Activated CD4-positive, alpha-beta memory T cell treated with anti-CD3 and anti-CD28 coated beads, Interleukin-2, amount 10 ng/mL, durations not matched to agents 7 days and 5 days (primary cell): ENCODE results near the gene UBE2R2. TPM values are rescaled to one million over a fixed set of nuclear protein-coding genes. Genes with fewer than 3 reads are reported as not detected.
A peak's percentile ranks its signal among the peaks of the same experiment; 100 is the strongest.
"Not testable (repeated sequence)": the region's sequence is repeated elsewhere in the genome, so short reads cannot be mapped to it uniquely, and the experiment has no call there.

Experiments
- CTCF ChIA-PET: fragments of 350-600 bp; sonication (Branson Sonifier 250); formaldehyde crosslinking; loops from one replicate; lab custom pipeline; 2021; ENCODE audit warnings: antibody characterized with exemption, inconsistent platforms; lab: Charles Lee
- POLR2A ChIA-PET: fragments of 350-600 bp; sonication (Branson Sonifier 250); formaldehyde crosslinking; loops from one replicate; lab custom pipeline; 2021; ENCODE audit warnings: antibody characterized with exemption; lab: Charles Lee
- DNase-seq: peaks from one replicate; pipeline ENCODE4 v3.0.0-alpha.2; 2020
- H3K27ac Mint-ChIP-seq: one replicate; pipeline ENCODE4 v1.8.0; 2021; ENCODE audit warnings: mild to moderate bottlenecking, mixed read lengths
- H3K27me3 Mint-ChIP-seq: one replicate; pipeline ENCODE4 v1.8.0; 2021; ENCODE audit warnings: mixed read lengths
- H3K36me3 Mint-ChIP-seq: one replicate; pipeline ENCODE4 v1.8.0; 2021; ENCODE audit warnings: low read depth, mixed read lengths
- H3K4me1 Mint-ChIP-seq: one replicate; pipeline ENCODE4 v1.8.0; 2021; ENCODE audit warnings: mixed read lengths
- H3K4me3 Mint-ChIP-seq: one replicate; pipeline ENCODE4 v1.8.0; 2021; ENCODE audit warnings: mild to moderate bottlenecking, mixed read lengths
- H3K9me3 Mint-ChIP-seq: one replicate; pipeline ENCODE4 v1.8.0; 2021; ENCODE audit warnings: mixed read lengths
- total RNA-seq, 2 experiments: library from RNA; stranded (reverse); gene quantifications; one replicate each; pipeline ENCODE4 v1.2.3, GENCODE V29; 2021

Gene UBE2R2
- total RNA-seq, 2 experiments from 2014 or later = 35.8 to 37.7 TPM

- Mint-ChIP-seq H3K27ac (no peak overlapping the region), H3K9me3 (no peaks in the 10 kb centered on the region), H3K4me3 (no peak overlapping the region), H3K27me3 (no peaks in the 10 kb centered on the region), H3K4me1 (peaks cover 14% of the 10 kb centered on the region), H3K36me3 (peaks cover 2% of the 10 kb centered on the region)
- POLR2A ChIA-PET = interaction anchor here (1.0 kb wide), 1 partner anchor 39 kb away, joined by 4 read pairs; no protein-coding TSS in a partner anchor
- CTCF ChIA-PET = interaction anchor here (0.9 to 2.5 kb wide), 3 partner anchors 15 to 74 kb away, joined by 4 to 43 read pairs (median 7); partner anchors contain the start of gene UBE2R2
- DNase-seq = peak; percentile 46
Observed at GRCh38 chr9:33852216-33852826, 35.4 kb downstream of the UBE2R2 start.

GRCh38 chr9:33856247-33856646 is 39.3 kb downstream of the UBE2R2 start:
- POLR2A ChIA-PET = interaction anchor here (1.1 to 1.3 kb wide), 2 partner anchors 9 to 42 kb away, joined by 3 read pairs; no protein-coding TSS in a partner anchor
- H3K27me3 Mint-ChIP-seq = no peaks in the 10 kb centered on the region
- H3K4me1 Mint-ChIP-seq = peaks cover 14% of the 10 kb centered on the region
- no peak for DNase-seq
- H3K4me3 Mint-ChIP-seq = no peak overlapping the region
- H3K27ac Mint-ChIP-seq = no peak overlapping the region
- no peaks in the 10 kb centered on the region for H3K9me3 Mint-ChIP-seq
- CTCF ChIA-PET = interaction anchor here (0.6 to 1.5 kb wide), 2 partner anchors 43 to 584 kb away, joined by 4 to 5 read pairs; no protein-coding TSS in a partner anchor
- H3K36me3 Mint-ChIP-seq = peaks cover 7% of the 10 kb centered on the region

GRCh38 chr9:33858423-33858822 is 41.5 kb downstream of the UBE2R2 start:
- Mint-ChIP-seq H3K36me3 (peaks cover 13% of the 10 kb centered on the region), H3K4me1 (peaks cover 16% of the 10 kb centered on the region), H3K27ac (no peak overlapping the region), H3K27me3 (no peaks in the 10 kb centered on the region), H3K9me3 (no peaks in the 10 kb centered on the region), H3K4me3 (no peak overlapping the region)
- no peak for DNase-seq
- ChIA-PET CTCF (interaction anchor here (2.9 kb wide), 1 partner anchor 44 kb away, joined by 14 read pairs; no protein-coding TSS in a partner anchor), POLR2A (no interaction called here)

- Mint-ChIP-seq H3K36me3 (peaks cover 11% of the 10 kb centered on the region), H3K4me1 (peaks cover 11% of the 10 kb centered on the region), H3K27ac (no peak overlapping the region), H3K4me3 (no peak overlapping the region), H3K9me3 (no peaks in the 10 kb centered on the region), H3K27me3 (no peaks in the 10 kb centered on the region)
- no peak for DNase-seq
- ChIA-PET CTCF (interaction anchor here (0.6 kb wide), 1 partner anchor 47 kb away, joined by 4 read pairs; no protein-coding TSS in a partner anchor), POLR2A (no interaction called here)
Observed at GRCh38 chr9:33860200-33860871, 43.4 kb downstream of the UBE2R2 start.

- CTCF ChIA-PET = interaction anchor here (1.4 kb wide), 1 partner anchor 48 kb away, joined by 3 read pairs; no protein-coding TSS in a partner anchor
- H3K9me3 Mint-ChIP-seq = no peaks in the 10 kb centered on the region
Observed at GRCh38 chr9:33861917-33862453, 45.0 kb downstream of the UBE2R2 start.

GRCh38 chr9:33863027-33863426 is 46.1 kb downstream of the UBE2R2 start:
- H3K4me3 Mint-ChIP-seq, H3K27ac Mint-ChIP-seq, H3K4me1 Mint-ChIP-seq, POLR2A ChIA-PET, DNase-seq, H3K27me3 Mint-ChIP-seq, H3K9me3 Mint-ChIP-seq: not testable (repeated sequence)
- CTCF ChIA-PET = interaction anchor here (0.6 to 0.7 kb wide), 3 partner anchors 48 to 1284 kb away, joined by 3 to 4 read pairs (median 3); no protein-coding TSS in a partner anchor
- H3K36me3 Mint-ChIP-seq = peaks cover 17% of the 10 kb centered on the region

More at GRCh38 chr9:33861917-33862453, 45.0 kb downstream of the UBE2R2 start:
- Mint-ChIP-seq H3K4me3 (no peak overlapping the region), H3K36me3 (peaks cover 14% of the 10 kb centered on the region), H3K4me1 (peaks cover 8% of the 10 kb centered on the region), H3K27me3 (no peaks in the 10 kb centered on the region), H3K27ac (no peak overlapping the region)
- DNase-seq = no peak
- POLR2A ChIA-PET = no interaction called here

GRCh38 chr9:33867747-33868439 is 50.9 kb downstream of the UBE2R2 start:
- H3K36me3 Mint-ChIP-seq = peaks cover 10% of the 10 kb centered on the region
- no peak overlapping the region for H3K4me3 Mint-ChIP-seq
- H3K27ac Mint-ChIP-seq = no peak overlapping the region
- CTCF ChIA-PET = interaction anchor here (0.8 kb wide), 1 partner anchor 89 kb away, joined by 4 read pairs; no protein-coding TSS in a partner anchor
- no peaks in the 10 kb centered on the region for H3K27me3 Mint-ChIP-seq
- POLR2A ChIA-PET = interaction anchor here (1.6 kb wide), 1 partner anchor 52 kb away, joined by 4 read pairs; no protein-coding TSS in a partner anchor
- no peaks in the 10 kb centered on the region for H3K9me3 Mint-ChIP-seq
- H3K4me1 Mint-ChIP-seq = peaks cover 3% of the 10 kb centered on the region
- no peak for DNase-seq

- DNase-seq = no peak
- Mint-ChIP-seq H3K27me3 (no peaks in the 10 kb centered on the region), H3K4me1 (peaks cover 3% of the 10 kb centered on the region), H3K27ac (no peak overlapping the region), H3K9me3 (no peaks in the 10 kb centered on the region), H3K4me3 (no peak overlapping the region), H3K36me3 (peaks cover 10% of the 10 kb centered on the region)
- ChIA-PET CTCF (interaction anchor here (0.8 kb wide), 1 partner anchor 90 kb away, joined by 4 read pairs; no protein-coding TSS in a partner anchor), POLR2A (interaction anchor here (0.5 to 1.6 kb wide), 2 partner anchors 28 to 52 kb away, joined by 3 to 4 read pairs; no protein-coding TSS in a partner anchor)
Observed at GRCh38 chr9:33868440-33868973, 51.5 kb downstream of the UBE2R2 start.

- CTCF ChIA-PET, H3K27me3 Mint-ChIP-seq, H3K36me3 Mint-ChIP-seq, POLR2A ChIA-PET, H3K4me1 Mint-ChIP-seq, H3K27ac Mint-ChIP-seq, H3K4me3 Mint-ChIP-seq, H3K9me3 Mint-ChIP-seq, DNase-seq: not testable (repeated sequence)
Observed at GRCh38 chr9:33869243-33869642, 52.3 kb downstream of the UBE2R2 start.

- no peak for DNase-seq
- H3K27ac Mint-ChIP-seq = no peak overlapping the region
Observed at GRCh38 chr9:33877727-33878489, 60.9 kb downstream of the UBE2R2 start.

GRCh38 chr9:33878691-33879366 is 61.9 kb downstream of the UBE2R2 start:
- Mint-ChIP-seq H3K27me3 (no peaks in the 10 kb centered on the region), H3K4me1 (peaks cover 7% of the 10 kb centered on the region), H3K27ac (no peak overlapping the region), H3K4me3 (no peak overlapping the region), H3K9me3 (no peaks in the 10 kb centered on the region), H3K36me3 (no peaks in the 10 kb centered on the region)
- ChIA-PET POLR2A (no interaction called here), CTCF (no interaction called here)
- no peak for DNase-seq

More at GRCh38 chr9:33877727-33878489, 60.9 kb downstream of the UBE2R2 start:
- ChIA-PET CTCF (interaction anchor here (0.5 kb wide), 1 partner anchor 64 kb away, joined by 4 read pairs; no protein-coding TSS in a partner anchor), POLR2A (no interaction called here)
- H3K4me3 Mint-ChIP-seq = no peak overlapping the region
- no peaks in the 10 kb centered on the region for H3K27me3 Mint-ChIP-seq
- H3K36me3 Mint-ChIP-seq = no peaks in the 10 kb centered on the region
- H3K9me3 Mint-ChIP-seq = no peaks in the 10 kb centered on the region
- peaks cover 7% of the 10 kb centered on the region for H3K4me1 Mint-ChIP-seq
